GM18519 (cell line): Measurements from ENCODE around the gene FGF8.
"Not testable (repeated sequence)": the region's sequence is repeated elsewhere in the genome, so short reads cannot be mapped to it uniquely, and the experiment has no call there.

Source experiments
- ATAC-seq: cut with Tn5 transposase; IDR thresholded peaks from one replicate; pipeline ENCODE4 v1.9.1; 2021; ENCODE audit warnings: mild to moderate bottlenecking, moderate library complexity; ENCODE audit not compliant: unreplicated experiment, low FRiP score

The FGF8 gene

GRCh38 chr10:101775273-101776160 is at the start of gene FGF8:
Gene FGF8 (minus strand): TSS chr10:101776114. CDS start chr10:101775900, 214 bp downstream.
- no peak for ATAC-seq

GRCh38 chr10:101824736-101825135 is 48.8 kb upstream of the FGF8 start:
- no peak for ATAC-seq

DNA sequence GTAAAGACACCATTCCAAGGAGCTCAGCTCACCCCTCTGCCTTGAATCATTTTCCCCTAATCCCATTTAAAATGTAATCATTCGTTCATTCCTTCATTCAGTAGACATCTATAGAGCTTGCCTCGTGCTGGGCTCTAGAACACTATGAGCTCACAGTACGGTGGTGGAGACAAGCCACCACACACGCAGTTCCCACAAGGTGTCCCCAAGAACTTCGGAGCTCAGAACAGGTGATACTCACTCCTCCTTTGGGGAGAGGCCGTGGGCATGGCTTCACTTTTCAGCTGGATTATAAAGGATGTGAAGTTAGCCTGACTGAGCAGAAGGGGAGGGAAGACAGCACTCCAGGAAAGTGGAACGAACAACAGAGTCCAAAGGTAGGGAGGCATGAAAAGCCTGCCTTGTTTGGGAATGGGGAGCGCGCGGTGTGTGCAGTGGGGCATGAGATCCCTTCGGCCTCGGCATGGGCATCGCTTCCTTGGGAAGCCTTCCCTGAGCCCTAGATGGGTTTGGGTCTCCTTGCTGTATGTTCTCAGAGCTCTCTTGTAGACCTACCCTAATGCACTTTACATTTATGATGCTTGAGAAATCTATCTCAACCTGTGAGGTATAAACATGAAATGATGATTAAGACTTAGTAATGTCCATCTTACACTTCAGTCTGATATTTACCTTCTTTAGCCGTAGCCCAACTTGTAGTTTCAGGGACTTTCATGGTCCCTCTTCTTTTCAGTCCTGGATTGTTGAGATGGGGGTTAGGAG is 43.1 kb upstream of the FGF8 start:
- peak; percentile 5 for ATAC-seq

- ATAC-seq: peak; percentile 82
Observed at GRCh38 chr10:101818119-101818871, 42.4 kb upstream of the FGF8 start, which contains the start of gene OGA. Gene OGA (minus strand): TSS chr10:101818444. CDS start chr10:101818022, 422 bp downstream.

DNA sequence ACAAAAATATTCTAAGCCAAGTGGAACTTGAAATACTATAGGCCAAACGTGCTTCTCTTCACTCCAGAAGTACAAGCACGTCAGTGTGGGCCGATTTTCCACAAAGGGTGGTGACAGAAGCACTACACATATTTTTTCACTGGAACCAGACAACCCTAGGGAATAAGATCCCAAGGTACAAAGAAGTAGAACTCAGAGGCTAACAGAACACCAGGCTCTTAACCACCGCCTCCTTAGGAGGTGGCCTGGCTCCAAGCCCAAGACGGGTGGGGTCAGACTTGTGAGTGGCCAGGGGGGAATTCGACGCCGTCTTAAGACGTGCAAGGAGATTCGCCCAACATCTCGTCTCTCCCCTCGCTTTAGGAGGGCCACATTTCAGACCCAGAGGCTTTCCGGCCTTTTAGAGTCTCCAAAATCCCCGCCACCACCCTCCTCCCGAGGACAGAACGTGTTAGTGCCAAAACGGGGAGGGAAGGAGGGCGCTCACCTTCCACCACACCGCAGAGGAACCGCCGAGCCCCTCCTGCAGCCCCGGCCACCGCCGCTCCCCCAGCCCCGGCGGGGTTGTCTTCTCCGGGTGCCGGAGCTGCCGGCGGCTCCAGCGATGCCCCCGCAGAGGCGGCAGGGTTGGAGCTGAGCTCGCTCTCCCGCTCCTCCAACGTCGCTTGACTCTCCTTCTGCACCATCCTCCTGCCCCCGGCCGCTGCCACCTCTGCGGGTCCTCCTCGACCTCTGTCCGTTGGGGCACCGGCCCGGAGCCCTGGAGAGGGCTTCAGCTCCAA is 41.6 kb upstream of the FGF8 start:
- ATAC-seq: no peak

DNA sequence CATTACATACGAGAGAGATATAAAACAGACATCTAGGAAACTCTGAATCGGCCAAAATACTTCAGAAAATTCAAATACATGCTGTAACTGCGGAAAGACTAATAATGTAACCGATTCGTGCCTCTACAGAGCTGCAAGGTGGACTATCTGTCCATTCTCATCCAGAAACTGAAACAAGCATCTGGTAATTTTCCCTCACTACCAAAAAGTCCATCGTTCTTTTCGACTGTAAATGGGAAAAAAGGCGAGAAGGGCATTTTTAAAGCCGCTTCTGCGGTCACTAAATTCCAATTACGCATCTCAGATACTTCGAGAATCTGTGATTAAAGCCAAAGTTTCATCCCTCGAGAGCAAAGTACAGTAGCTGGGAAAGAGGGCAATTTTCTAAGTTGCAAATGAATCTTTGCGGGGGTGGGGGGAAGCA is 41.0 kb upstream of the FGF8 start:
- ATAC-seq: no peak

GRCh38 chr10:101816376-101816775 is 40.5 kb upstream of the FGF8 start:
- ATAC-seq: no peak

DNA sequence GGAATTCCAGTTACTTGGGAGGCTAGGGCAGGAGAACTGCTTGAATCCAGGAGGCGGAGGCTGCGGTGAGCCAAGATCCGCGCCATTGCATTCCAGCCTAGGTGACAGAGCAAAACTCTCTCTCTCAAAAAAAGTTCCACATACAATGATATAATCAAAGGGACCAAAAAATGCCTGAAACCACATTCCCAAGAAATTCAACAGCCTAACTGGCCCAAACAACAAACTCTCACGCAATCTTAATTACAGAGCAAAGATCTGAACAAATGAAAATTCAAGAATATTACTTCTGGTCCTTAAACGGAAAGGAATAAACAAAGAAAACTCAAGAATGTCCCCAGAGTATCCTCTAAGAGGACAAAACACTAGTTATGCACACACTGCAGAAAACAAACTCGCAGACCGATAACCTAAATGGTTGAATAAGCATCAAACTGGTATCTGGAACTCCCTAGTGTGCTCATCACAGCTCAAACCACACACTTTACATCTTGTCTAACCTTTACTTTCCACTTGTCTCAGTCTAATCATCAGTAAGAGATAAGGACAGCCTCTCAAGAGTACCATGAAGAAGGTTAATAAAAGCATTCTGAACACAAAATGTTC is 38.7 kb upstream of the FGF8 start:
- ATAC-seq: no peak

GRCh38 chr10:101812606-101813005 is 36.7 kb upstream of the FGF8 start:
- ATAC-seq: no peak

DNA sequence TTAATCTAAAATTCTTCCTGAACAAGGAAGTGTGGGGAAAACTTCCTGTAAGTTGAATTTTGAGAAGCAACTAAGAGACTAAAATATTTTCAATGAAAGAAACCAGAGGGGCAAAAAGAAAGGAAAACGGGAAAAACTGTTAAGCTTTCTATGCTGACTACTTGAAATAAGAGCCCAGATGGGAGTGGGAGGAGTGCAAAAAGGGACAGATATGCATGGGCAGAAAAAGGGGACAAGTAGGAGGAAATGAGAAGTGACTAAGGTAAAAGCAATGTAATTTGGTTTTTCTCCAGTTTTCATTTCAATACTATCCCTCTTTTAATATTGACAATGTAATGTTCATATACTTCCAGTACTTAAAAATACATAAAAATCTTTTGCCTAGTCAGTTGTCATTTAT is 31.2 kb upstream of the FGF8 start:
- ATAC-seq: no peak

GRCh38 chr10:101803511-101803910 is 27.6 kb upstream of the FGF8 start:
- no peak for ATAC-seq

DNA sequence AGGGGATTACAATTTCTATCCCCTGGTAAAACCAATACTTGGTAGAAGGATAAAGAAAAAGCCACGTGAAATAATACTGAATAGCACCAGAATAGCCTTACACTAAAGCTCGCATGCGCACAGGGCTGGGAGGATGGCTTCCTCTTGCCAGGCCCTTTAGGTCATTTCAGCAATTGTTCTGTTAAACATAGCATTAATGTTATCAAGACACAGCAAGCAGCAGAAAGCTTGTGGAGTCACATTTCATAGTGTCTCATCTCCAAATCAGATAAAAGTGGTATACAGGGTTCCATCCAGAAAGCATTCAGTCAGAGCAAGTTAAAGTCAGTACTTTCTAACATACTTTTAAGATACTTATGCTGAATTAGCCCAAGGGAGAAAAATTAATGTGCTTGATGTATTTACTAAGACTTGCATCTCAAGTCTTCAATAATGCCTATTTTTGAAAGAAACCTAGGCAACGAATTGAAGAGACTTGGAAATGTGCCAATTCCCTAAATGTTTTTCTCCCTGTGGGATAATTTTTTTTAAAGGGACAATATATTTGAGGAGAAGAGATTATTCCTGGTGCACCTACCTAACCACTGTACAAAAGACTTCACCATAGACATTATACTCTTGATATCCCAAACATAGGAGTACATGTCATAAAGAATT is 21.6 kb upstream of the FGF8 start:
- ATAC-seq: no peak

- no peak for ATAC-seq
Observed at GRCh38 chr10:101793526-101793925, 17.6 kb upstream of the FGF8 start.

GRCh38 chr10:101789686-101790085 is 13.8 kb upstream of the FGF8 start:
- ATAC-seq: no peak

DNA sequence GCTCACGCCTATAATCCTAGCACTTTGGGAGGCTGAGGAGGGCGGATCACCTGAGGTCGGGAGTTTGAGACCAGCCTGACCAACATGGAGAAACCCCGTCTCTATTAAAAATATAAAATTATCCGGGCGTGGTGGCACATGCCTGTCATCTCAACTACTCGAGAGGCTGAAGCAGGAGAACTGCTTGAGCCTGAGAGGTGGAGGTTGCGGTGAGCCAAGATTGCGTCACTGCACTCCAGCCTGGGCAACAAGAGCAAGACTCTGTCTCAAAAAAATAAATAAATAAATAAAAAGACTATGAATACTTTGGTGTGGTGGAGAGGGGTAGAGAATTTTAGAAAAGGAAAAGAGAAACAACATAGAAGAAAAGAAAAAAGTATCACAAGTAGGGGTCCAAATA is 13.3 kb upstream of the FGF8 start:
- ATAC-seq: not testable (repeated sequence)

- no peak for ATAC-seq
Observed at GRCh38 chr10:101785801-101786200, 9.9 kb upstream of the FGF8 start.

DNA sequence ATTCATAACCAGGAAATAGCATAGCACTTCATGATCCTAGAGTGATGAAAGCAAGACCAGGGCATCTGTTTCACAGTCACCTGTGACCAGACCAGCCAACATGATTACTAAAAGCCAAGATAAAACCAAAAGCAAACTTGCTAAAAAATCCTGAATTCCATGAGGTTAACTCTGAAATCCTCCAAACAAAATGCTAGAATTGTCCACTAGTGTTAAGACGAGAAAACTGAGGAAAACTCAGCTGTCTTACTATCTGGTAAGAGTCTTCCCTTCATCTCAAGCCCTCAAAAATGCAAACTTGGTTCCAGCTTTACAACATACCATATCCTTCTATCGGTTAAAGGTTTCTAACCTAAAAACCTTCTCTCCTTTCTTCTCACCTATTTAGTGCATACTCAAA is 8.6 kb upstream of the FGF8 start:
- ATAC-seq: no peak

GRCh38 chr10:101783736-101784118 is 7.8 kb upstream of the FGF8 start:
- ATAC-seq: no peak
